ENCODE data around the gene PRKCH. TPM values are rescaled to one million over a fixed set of nuclear protein-coding genes. Genes with fewer than 3 reads are reported as not detected.
"Not testable (repeated sequence)": the region's sequence is repeated elsewhere in the genome, so short reads cannot be mapped to it uniquely, and the experiment has no call there.

Gene PRKCH
- total and polyA plus RNA-seq, 4 donors = 1.8 to 77.2 (median 33.6) TPM

DNA sequence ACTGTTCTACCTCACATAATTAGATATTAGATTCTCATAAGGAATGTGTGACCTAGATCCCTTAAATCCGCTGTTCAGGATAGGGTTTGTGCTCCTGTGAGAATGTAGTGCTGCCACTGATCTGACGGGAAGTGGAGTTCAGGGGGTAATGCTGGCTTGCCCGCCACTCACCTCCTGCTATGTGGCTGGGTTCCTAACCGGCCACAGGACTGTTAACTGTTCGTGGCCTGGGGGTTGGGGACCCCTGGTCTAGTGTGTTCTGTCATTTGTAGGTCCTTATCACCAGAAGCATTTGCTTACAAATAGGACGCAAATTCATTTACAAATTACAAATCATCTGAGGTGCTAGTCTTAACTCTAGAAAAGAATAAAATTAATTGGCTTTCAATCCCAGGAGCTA, 23.8 kb upstream of the PRKCH start:
- WGBS, 2 donors = 77 to 79% methylated on average over 6 of the region's 6 CpGs
- intact Hi-C loops (cut with DNase I) = loop anchor here in 1 of 2 donors (10.0 kb wide), 1 partner anchor 157 kb away; no protein-coding TSS in a partner anchor
- peaks cover 0 to 4% of the 10 kb centered on the region in 2 donors for H3K36me3 ChIP-seq (ENCODE audit: control insufficient read depth in 1 of 2, insufficient read depth in 2 of 2, low read length in 1 of 2)
- H3K27me3 ChIP-seq (ENCODE audit: control insufficient read depth in 1 of 2, insufficient read depth in 2 of 2, low read length in 1 of 2) = no peaks in the 10 kb centered on the region
- ATAC-seq (ENCODE audit: low FRiP score) (no peak), DNase-seq (no peak)
- H3K4me1 ChIP-seq (ENCODE audit: control insufficient read depth in 1 of 2, insufficient read depth in 2 of 2, low read length in 2 of 2) = no peaks in the 10 kb centered on the region
- no peak overlapping the region for H3K27ac ChIP-seq (ENCODE audit: low read depth in 1 of 2, low read length in 2 of 2)
- no peak overlapping the region for H3K4me3 ChIP-seq (ENCODE audit: low read length in 2 of 2)
- H3K9me3 ChIP-seq (ENCODE audit: control insufficient read depth, low read length) = peaks cover 4% of the 10 kb centered on the region

DNA sequence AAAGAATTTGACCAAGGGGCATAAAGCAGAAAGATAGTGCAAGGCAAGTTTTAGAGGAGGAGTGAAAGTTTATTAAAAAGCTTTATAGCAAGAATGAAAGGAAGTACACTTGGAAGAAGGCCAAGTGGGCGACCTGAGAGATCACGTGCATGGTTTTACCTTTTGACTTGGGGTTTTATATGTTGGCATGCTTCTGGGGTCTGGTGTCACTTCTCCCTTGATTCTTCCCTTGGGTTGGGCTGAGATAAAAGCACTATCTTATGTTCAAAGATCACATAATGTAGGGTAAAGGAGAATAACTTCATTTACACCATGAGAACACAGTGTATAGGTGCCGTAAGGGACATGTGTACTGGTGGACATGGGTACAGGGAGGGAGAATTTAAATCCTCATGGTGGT, 22.6 kb upstream of the PRKCH start:
- Histone ChIP-seq H3K27me3 (ENCODE audit: control insufficient read depth in 1 of 2, insufficient read depth in 2 of 2, low read length in 1 of 2) (no peaks in the 10 kb centered on the region), H3K36me3 (ENCODE audit: control insufficient read depth in 1 of 2, insufficient read depth in 2 of 2, low read length in 1 of 2) (peaks cover 0 to 4% of the 10 kb centered on the region in 2 donors), H3K4me1 (ENCODE audit: control insufficient read depth in 1 of 2, insufficient read depth in 2 of 2, low read length in 2 of 2) (no peaks in the 10 kb centered on the region), H3K27ac (ENCODE audit: low read depth in 1 of 2, low read length in 2 of 2) (no peak overlapping the region), H3K9me3 (ENCODE audit: control insufficient read depth, low read length) (peaks cover 4% of the 10 kb centered on the region), H3K4me3 (ENCODE audit: low read length in 2 of 2) (no peak overlapping the region)
- intact Hi-C loops (cut with DNase I) = loop anchor here in 1 of 2 donors (10.0 kb wide), 1 partner anchor 156 kb away; no protein-coding TSS in a partner anchor
- DNase-seq (no peak), ATAC-seq (ENCODE audit: low FRiP score) (no peak)
- 59 to 67% methylated on average over 3 of the region's 3 CpGs for WGBS, 2 donors

DNA sequence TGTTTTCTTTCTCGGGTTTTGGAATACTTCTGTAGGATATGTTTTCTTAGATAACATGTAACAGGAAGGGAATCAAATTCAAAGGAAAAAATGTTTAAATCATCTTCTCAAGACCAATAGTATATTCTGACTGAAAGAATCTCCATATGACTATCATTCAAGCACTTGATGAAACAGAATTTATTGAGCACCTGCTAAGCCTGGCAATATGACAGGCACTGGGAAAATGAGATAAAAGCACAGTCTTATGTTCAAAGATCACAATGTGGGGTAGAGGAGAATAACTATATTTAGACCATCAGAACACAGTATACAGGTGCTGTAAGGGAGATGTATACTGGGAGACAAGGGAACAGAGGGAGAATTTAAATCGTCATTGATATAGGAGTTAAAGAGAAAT, 21.2 kb upstream of the PRKCH start:
- Histone ChIP-seq H3K27ac (ENCODE audit: low read depth in 1 of 2, low read length in 2 of 2) (no peak overlapping the region), H3K36me3 (ENCODE audit: control insufficient read depth in 1 of 2, insufficient read depth in 2 of 2, low read length in 1 of 2) (peaks cover 0 to 4% of the 10 kb centered on the region in 2 donors), H3K4me1 (ENCODE audit: control insufficient read depth in 1 of 2, insufficient read depth in 2 of 2, low read length in 2 of 2) (no peaks in the 10 kb centered on the region), H3K4me3 (ENCODE audit: low read length in 2 of 2) (no peak overlapping the region), H3K9me3 (ENCODE audit: control insufficient read depth, low read length) (peaks cover 4% of the 10 kb centered on the region), H3K27me3 (ENCODE audit: control insufficient read depth in 1 of 2, insufficient read depth in 2 of 2, low read length in 1 of 2) (no peaks in the 10 kb centered on the region)
- DNase-seq (no peak), ATAC-seq (ENCODE audit: low FRiP score) (no peak)
- intact Hi-C loops (cut with DNase I) = no loop called here
- 55 to 57% methylated on average over 2 of the region's 2 CpGs for WGBS, 2 donors

DNA sequence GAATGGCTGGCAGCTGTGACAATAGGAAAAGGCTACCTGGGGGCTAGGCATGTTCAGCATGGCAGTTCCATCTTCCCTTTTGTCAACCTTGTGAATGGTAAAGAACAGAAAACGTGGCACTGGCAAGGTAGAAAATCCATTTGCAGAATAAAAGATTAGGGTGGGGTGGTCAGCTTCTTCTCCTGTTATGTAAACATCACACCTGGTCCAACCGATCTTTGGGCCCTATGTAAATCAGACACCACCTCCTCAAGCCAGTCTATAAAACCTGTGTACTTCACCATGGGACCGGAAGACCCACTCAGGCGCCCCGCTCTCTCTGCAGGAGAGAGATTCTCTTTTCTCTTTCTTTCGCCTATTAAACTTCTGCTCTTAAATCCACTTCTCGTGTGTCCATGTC, 20.6 kb upstream of the PRKCH start:
- DNase-seq (no peak), ATAC-seq (ENCODE audit: low FRiP score) (no peak)

DNA sequence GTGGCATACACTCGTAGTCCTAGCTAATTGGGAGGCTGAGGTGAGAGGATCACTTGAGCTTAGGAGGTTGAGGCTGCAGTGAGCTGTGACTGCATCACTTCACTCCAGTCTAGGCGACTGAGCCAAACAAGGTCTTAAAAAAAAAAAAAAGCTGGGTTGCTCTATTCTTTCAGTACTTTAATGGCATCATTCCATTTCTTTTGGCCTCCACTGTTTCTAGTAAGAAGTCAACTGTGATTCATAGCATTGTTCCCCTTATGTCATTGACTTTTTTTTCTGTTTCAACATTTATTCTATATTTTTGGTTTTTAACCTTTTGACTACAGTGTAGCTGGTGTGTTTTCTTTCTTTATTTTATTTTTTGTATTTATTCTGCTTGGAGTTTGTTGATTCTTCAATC, 16.7 kb upstream of the PRKCH start:
- intact Hi-C loops (cut with DNase I) = no loop called here

More for the DNA sequence above, 20.6 kb upstream of the PRKCH start:
- Histone ChIP-seq H3K9me3 (ENCODE audit: control insufficient read depth, low read length) (peaks cover 4% of the 10 kb centered on the region), H3K4me1 (ENCODE audit: control insufficient read depth in 1 of 2, insufficient read depth in 2 of 2, low read length in 2 of 2) (no peaks in the 10 kb centered on the region), H3K36me3 (ENCODE audit: control insufficient read depth in 1 of 2, insufficient read depth in 2 of 2, low read length in 1 of 2) (peaks cover 0 to 4% of the 10 kb centered on the region in 2 donors), H3K27ac (ENCODE audit: low read depth in 1 of 2, low read length in 2 of 2) (no peak overlapping the region), H3K4me3 (ENCODE audit: low read length in 2 of 2) (no peak overlapping the region), H3K27me3 (ENCODE audit: control insufficient read depth in 1 of 2, insufficient read depth in 2 of 2, low read length in 1 of 2) (no peaks in the 10 kb centered on the region)
- WGBS, 2 donors = 74 to 80% methylated on average over 7 of the region's 7 CpGs
- intact Hi-C loops (cut with DNase I) = no loop called here

DNA sequence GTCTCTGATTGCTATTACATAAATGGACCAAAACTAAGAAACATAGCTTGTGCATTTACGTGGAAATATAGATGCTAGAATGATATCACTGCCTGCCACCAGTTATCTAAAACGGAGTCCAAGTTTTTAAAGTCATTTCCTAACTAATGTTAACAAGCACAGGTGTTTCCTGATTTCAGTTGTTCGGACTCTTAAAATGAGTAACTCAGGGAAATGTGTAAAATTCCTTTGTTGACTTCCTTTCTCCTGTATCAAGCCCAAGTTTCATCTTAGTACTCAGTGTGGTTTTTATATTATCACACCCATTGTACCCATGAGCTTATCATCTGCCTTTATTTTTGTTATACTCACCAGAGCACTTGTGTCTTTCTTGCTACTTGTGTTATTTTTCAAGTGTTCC, 13.2 kb upstream of the PRKCH start:
- no peak overlapping the region for H3K27ac ChIP-seq (ENCODE audit: low read depth in 1 of 2, low read length in 2 of 2)
- intact Hi-C loops (cut with DNase I) = no loop called here
- no peak for DNase-seq

More for the DNA sequence above, 16.7 kb upstream of the PRKCH start:
- Histone ChIP-seq H3K36me3 (ENCODE audit: control insufficient read depth in 1 of 2, insufficient read depth in 2 of 2, low read length in 1 of 2) (no peaks in the 10 kb centered on the region), H3K4me1 (ENCODE audit: control insufficient read depth in 1 of 2, insufficient read depth in 2 of 2, low read length in 2 of 2) (no peaks in the 10 kb centered on the region), H3K27me3 (ENCODE audit: control insufficient read depth in 1 of 2, insufficient read depth in 2 of 2, low read length in 1 of 2) (no peaks in the 10 kb centered on the region), H3K27ac (ENCODE audit: low read depth in 1 of 2, low read length in 2 of 2) (no peak overlapping the region), H3K4me3 (ENCODE audit: low read length in 2 of 2) (no peak overlapping the region), H3K9me3 (ENCODE audit: control insufficient read depth, low read length) (peaks cover 2% of the 10 kb centered on the region)
- WGBS, 2 donors = 86 to 94% methylated on average over 2 of the region's 2 CpGs
- DNase-seq (no peak), ATAC-seq (ENCODE audit: low FRiP score) (no peak)

DNA sequence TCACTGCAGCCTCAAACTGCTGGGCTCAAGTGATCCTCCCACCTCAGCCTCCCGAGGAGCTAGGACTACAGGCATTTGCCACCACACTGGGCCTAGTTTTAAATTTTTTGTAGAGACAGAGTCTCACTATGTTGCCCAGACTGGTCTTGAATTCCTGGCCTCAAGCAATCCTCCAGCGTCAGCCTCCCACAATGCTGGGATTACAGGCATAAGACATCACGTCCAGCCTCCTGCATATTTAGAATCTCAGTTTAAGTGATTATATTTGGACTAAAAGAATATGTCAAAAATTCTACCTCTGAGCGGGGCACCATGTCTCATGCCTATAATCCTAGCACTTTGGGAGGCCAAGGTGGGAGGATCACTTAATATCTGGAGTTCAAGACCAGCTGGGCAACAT, 12.7 kb upstream of the PRKCH start:
- 89 to 91% methylated on average over 4 of the region's 4 CpGs for whole genome bisulfite sequencing, 2 donors
- not testable (repeated sequence) for H3K27ac ChIP-seq (ENCODE audit: low read depth in 1 of 2, low read length in 2 of 2); H3K9me3 ChIP-seq (ENCODE audit: control insufficient read depth, low read length)

More for the DNA sequence above, 13.2 kb upstream of the PRKCH start:
- Histone ChIP-seq H3K4me3 (ENCODE audit: low read length in 2 of 2) (no peak overlapping the region), H3K9me3 (ENCODE audit: control insufficient read depth, low read length) (peaks cover 2% of the 10 kb centered on the region), H3K36me3 (ENCODE audit: control insufficient read depth in 1 of 2, insufficient read depth in 2 of 2, low read length in 1 of 2) (no peaks in the 10 kb centered on the region), H3K4me1 (ENCODE audit: control insufficient read depth in 1 of 2, insufficient read depth in 2 of 2, low read length in 2 of 2) (no peaks in the 10 kb centered on the region), H3K27me3 (ENCODE audit: control insufficient read depth in 1 of 2, insufficient read depth in 2 of 2, low read length in 1 of 2) (peaks cover 0 to 2% of the 10 kb centered on the region in 2 donors)
- 52 to 67% methylated on average over 3 of the region's 3 CpGs for WGBS, 2 donors
- ATAC-seq (ENCODE audit: low FRiP score) = no peak

DNA sequence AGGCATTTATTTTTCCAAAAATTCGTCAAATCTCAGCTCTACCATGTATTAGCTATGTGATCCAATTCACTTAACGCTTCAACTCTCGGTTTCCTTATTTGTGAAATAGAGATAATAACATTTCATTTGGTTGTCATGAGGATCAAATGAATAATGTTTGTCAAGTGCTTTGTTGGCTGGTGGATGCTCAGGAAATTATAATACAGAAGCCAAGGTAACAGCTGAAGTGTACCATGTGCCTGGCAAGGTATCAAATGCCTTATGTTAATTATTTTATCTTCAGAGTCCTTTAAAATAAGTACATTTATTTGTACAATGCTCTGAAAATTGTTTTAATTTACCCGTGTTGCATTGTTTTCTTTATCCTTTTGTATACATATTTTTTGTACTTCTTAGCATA, 6.1 kb upstream of the PRKCH start:
- Histone ChIP-seq H3K27ac (ENCODE audit: low read depth in 1 of 2, low read length in 2 of 2) (no peak overlapping the region), H3K27me3 (ENCODE audit: control insufficient read depth in 1 of 2, insufficient read depth in 2 of 2, low read length in 1 of 2) (peaks cover 0 to 2% of the 10 kb centered on the region in 2 donors), H3K4me3 (ENCODE audit: low read length in 2 of 2) (no peak overlapping the region), H3K4me1 (ENCODE audit: control insufficient read depth in 1 of 2, insufficient read depth in 2 of 2, low read length in 2 of 2) (no peaks in the 10 kb centered on the region), H3K9me3 (ENCODE audit: control insufficient read depth, low read length) (peaks cover 2% of the 10 kb centered on the region), H3K36me3 (ENCODE audit: control insufficient read depth in 1 of 2, insufficient read depth in 2 of 2, low read length in 1 of 2) (no peaks in the 10 kb centered on the region)
- no peak for DNase-seq
- no peak for ATAC-seq (ENCODE audit: low FRiP score)
- intact Hi-C loops (cut with DNase I) = no loop called here
- 77 to 81% methylated on average over 4 of the region's 4 CpGs for WGBS, 2 donors

More for the DNA sequence above, 12.7 kb upstream of the PRKCH start:
- H3K36me3 ChIP-seq (ENCODE audit: control insufficient read depth in 1 of 2, insufficient read depth in 2 of 2, low read length in 1 of 2); intact Hi-C loops (cut with DNase I); ATAC-seq (ENCODE audit: low FRiP score); H3K27me3 ChIP-seq (ENCODE audit: control insufficient read depth in 1 of 2, insufficient read depth in 2 of 2, low read length in 1 of 2); H3K4me1 ChIP-seq (ENCODE audit: control insufficient read depth in 1 of 2, insufficient read depth in 2 of 2, low read length in 2 of 2); H3K4me3 ChIP-seq (ENCODE audit: low read length in 2 of 2); DNase-seq: not testable (repeated sequence)

DNA sequence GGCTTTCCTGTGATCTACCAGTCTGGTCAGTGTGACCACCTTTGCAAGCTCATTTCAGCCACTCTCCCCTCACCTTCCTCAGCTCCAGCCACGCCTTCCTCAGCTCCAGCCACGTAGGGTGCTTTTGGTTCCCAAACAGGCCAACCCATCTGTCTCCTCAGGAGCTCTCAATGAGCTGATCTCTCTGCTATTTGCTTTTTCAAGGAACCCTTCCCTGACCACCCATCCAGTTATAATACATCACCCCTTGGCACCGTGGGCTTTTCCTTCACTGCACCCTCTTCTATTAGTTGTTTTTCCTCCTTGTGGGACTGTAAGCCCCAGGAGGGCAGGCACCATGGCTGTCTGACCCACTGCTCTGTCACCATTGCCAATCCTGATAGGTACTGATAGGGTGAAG, 2.3 kb upstream of the PRKCH start:
- DNase-seq = no peak
- Histone ChIP-seq H3K4me3 (ENCODE audit: low read length in 2 of 2) (no peak overlapping the region), H3K4me1 (ENCODE audit: control insufficient read depth in 1 of 2, insufficient read depth in 2 of 2, low read length in 2 of 2) (no peaks in the 10 kb centered on the region), H3K9me3 (ENCODE audit: control insufficient read depth, low read length) (no peaks in the 10 kb centered on the region), H3K27ac (ENCODE audit: low read depth in 1 of 2, low read length in 2 of 2) (no peak overlapping the region), H3K27me3 (ENCODE audit: control insufficient read depth in 1 of 2, insufficient read depth in 2 of 2, low read length in 1 of 2) (no peaks in the 10 kb centered on the region), H3K36me3 (ENCODE audit: control insufficient read depth in 1 of 2, insufficient read depth in 2 of 2, low read length in 1 of 2) (no peaks in the 10 kb centered on the region)
- 73 to 75% methylated on average over 3 of the region's 3 CpGs for WGBS, 2 donors
- intact Hi-C loops (cut with DNase I) = no loop called here
- no peak for ATAC-seq (ENCODE audit: low FRiP score)
